IMR-90 (cell line): Measurements from ENCODE around the gene FAM83F. TPM values are rescaled to one million over a fixed set of nuclear protein-coding genes. Genes with fewer than 3 reads are reported as not detected.

Experiments
- ATAC-seq: fragments of 200-7000 bp; cut with Tn5 transposase; 2 replicates; pipeline ENCODE4 v1.9.1; 2020; ENCODE audit warnings: low read depth, mild to moderate bottlenecking, moderate library complexity
- BruUV-seq: library from RNA; stranded (reverse); fragments of 400-500 nt; replicated peaks from 2 replicates; lab custom pipeline; 2021; lab: Mats Ljungman, UMichigan
- CTCF ChIA-PET: fragments of 300-600 bp; formaldehyde crosslinking; extraction: SDS; loops from one replicate; lab custom pipeline; 2021; ENCODE audit warnings: antibody characterized with exemption; lab: Yijun Ruan, JAX
- POLR2A ChIA-PET: fragments of 300-600 bp; sonication (Branson Sonifier 250); formaldehyde crosslinking; loops from one replicate; lab custom pipeline; 2022; ENCODE audit warnings: antibody characterized with exemption; ENCODE audit not compliant: unreplicated experiment; lab: Charles Lee
- DNase-seq: peaks from one replicate; pipeline ENCODE4 v3.0.0; 2013
- H2AFZ ChIP-seq: replicated peaks from 2 replicates; pipeline ENCODE3; 2013; ENCODE audit warnings: low read length, mild to moderate bottlenecking; ENCODE audit not compliant: poor library complexity
- H2AK5ac ChIP-seq: 2 replicates; pipeline ENCODE4 v1.6.1; 2013; ENCODE audit warnings: low read depth, low read length, inconsistent platforms
- H2AK9ac ChIP-seq: replicated peaks from 2 replicates; pipeline ENCODE3; 2013; ENCODE audit warnings: mild to moderate bottlenecking, low read depth, low read length, moderate library complexity; ENCODE audit not compliant: poor library complexity
- H2BK120ac ChIP-seq: 2 replicates; pipeline ENCODE4 v1.6.1; 2013; ENCODE audit warnings: low read depth, low read length, inconsistent platforms
- H2BK15ac ChIP-seq: 3 replicates; pipeline ENCODE4 v1.6.1; 2013; ENCODE audit warnings: low read depth, low read length, inconsistent platforms
- H2BK20ac ChIP-seq: 2 replicates; pipeline ENCODE4 v1.6.1; 2013; ENCODE audit warnings: low read depth, mild to moderate bottlenecking, inconsistent platforms, low read length, moderate library complexity
- H2BK5ac ChIP-seq: 2 replicates; pipeline ENCODE4 v1.6.1; 2013; ENCODE audit warnings: mild to moderate bottlenecking, low read depth, low read length, inconsistent platforms; ENCODE audit not compliant: poor library complexity, severe bottlenecking
- H3K14ac ChIP-seq: replicated peaks from 2 replicates; pipeline ENCODE4 v1.6.1; 2013; ENCODE audit warnings: low read depth, low read length, inconsistent platforms
- H3K18ac ChIP-seq: 2 replicates; pipeline ENCODE4 v1.6.1; 2013; ENCODE audit warnings: low read depth, low read length, control low read depth
- H3K23ac ChIP-seq: 2 replicates; pipeline ENCODE4 v1.6.1; 2013; ENCODE audit warnings: low read depth, low read length, inconsistent platforms
- H3K27ac ChIP-seq: 2 replicates; pipeline ENCODE4 v1.5.1; 2013; ENCODE audit warnings: mild to moderate bottlenecking, control low read depth, low read length; ENCODE audit not compliant: insufficient read depth
- H3K27me3 ChIP-seq: 2 replicates; pipeline ENCODE4 v1.6.1; 2013; ENCODE audit warnings: low read length; ENCODE audit not compliant: control insufficient read depth, insufficient read depth
- H3K36me3 ChIP-seq: 2 replicates; pipeline ENCODE4 v1.6.1; 2013; ENCODE audit warnings: low read length, mixed read lengths; ENCODE audit not compliant: control insufficient read depth, insufficient read depth
- H3K4ac ChIP-seq: 2 replicates; pipeline ENCODE4 v1.6.1; 2013; ENCODE audit warnings: low read depth, low read length, inconsistent platforms
- H3K4me1 ChIP-seq: 2 replicates; pipeline ENCODE4 v1.6.1; 2013; ENCODE audit warnings: low read length, mixed read lengths; ENCODE audit not compliant: control insufficient read depth, insufficient read depth
- H3K4me2 ChIP-seq: 2 replicates; pipeline ENCODE4 v1.6.1; 2013; ENCODE audit warnings: low read depth, mild to moderate bottlenecking, control low read depth, low read length, moderate library complexity
- H3K4me3 ChIP-seq: 2 replicates; pipeline ENCODE4 v1.5.1; 2013; ENCODE audit warnings: low read depth, mild to moderate bottlenecking, control low read depth, low read length, moderate library complexity; ENCODE audit not compliant: insufficient read depth
- H3K56ac ChIP-seq: 2 replicates; pipeline ENCODE4 v1.6.1; 2013; ENCODE audit warnings: low read length, inconsistent platforms; ENCODE audit not compliant: insufficient read depth; ENCODE audit errors: extremely low read depth
- H3K79me1 ChIP-seq, 2 experiments: 2 replicates each; pipeline ENCODE4 v1.6.1; 2013; ENCODE audit warnings: low read length in 2 of 2, inconsistent platforms in 1 of 2, low read depth in 1 of 2
- H3K9ac ChIP-seq: 2 replicates; pipeline ENCODE4 v1.6.1; 2013; ENCODE audit warnings: low read depth, low read length, control low read depth
- H3K9me1 ChIP-seq: 2 replicates; pipeline ENCODE4 v1.6.1; 2013; ENCODE audit warnings: low read length, inconsistent platforms; ENCODE audit not compliant: insufficient read depth
- H3K9me3 ChIP-seq: 2 replicates; pipeline ENCODE4 v1.6.1; 2013; ENCODE audit warnings: low read length; ENCODE audit not compliant: control insufficient read depth, insufficient read depth
- H4K20me1 ChIP-seq: 2 replicates; pipeline ENCODE4 v1.6.1; 2013; ENCODE audit warnings: low read length, inconsistent platforms; ENCODE audit not compliant: insufficient read depth
- H4K5ac ChIP-seq: 2 replicates; pipeline ENCODE4 v1.6.1; 2013; ENCODE audit warnings: mild to moderate bottlenecking, low read depth, low read length, control low read depth
- H4K8ac ChIP-seq, 2 experiments: 2 replicates each; pipeline ENCODE4 v1.6.1; 2013; ENCODE audit warnings: low read depth in 2 of 2, low read length in 2 of 2, control low read depth in 1 of 2, inconsistent platforms in 1 of 2
- H4K91ac ChIP-seq: 2 replicates; pipeline ENCODE4 v1.6.1; 2013; ENCODE audit warnings: low read depth, low read length, inconsistent platforms; ENCODE audit not compliant: insufficient read depth
- BHLHE40 ChIP-seq: fragments of 150-350 bp; IDR thresholded peaks from 2 replicates; pipeline ENCODE4 v1.6.1; 2016; ENCODE audit warnings: mild to moderate bottlenecking, low read depth, low read length
- CEBPB ChIP-seq: IDR thresholded peaks from 2 replicates; pipeline ENCODE4 v1.6.1; 2012; ENCODE audit warnings: low read depth, low read length, improper control_type of control experiment
- CHD1 ChIP-seq: IDR thresholded peaks from 2 replicates; pipeline ENCODE4 v1.6.1; 2012; ENCODE audit warnings: low read depth, low read length, improper control_type of control experiment
- CTCF ChIP-seq: conservative IDR thresholded peaks from 2 replicates; pipeline ENCODE4 v1.5.1; 2012; ENCODE audit warnings: mild to moderate bottlenecking, low read depth, low read length, improper control_type of control experiment
- FOS ChIP-seq: fragments of 150-350 bp; IDR thresholded peaks from 2 replicates; pipeline ENCODE4 v1.6.1; 2016; ENCODE audit warnings: low read depth, low read length
- MAFK ChIP-seq: IDR thresholded peaks from 2 replicates; pipeline ENCODE4 v1.6.1; 2012; ENCODE audit warnings: low read depth, low read length, improper control_type of control experiment
- MAZ ChIP-seq: IDR thresholded peaks from 2 replicates; pipeline ENCODE4 v1.6.1; 2012; ENCODE audit warnings: low read depth, mild to moderate bottlenecking, low read length, improper control_type of control experiment, moderate library complexity, borderline replicate concordance
- MXI1 ChIP-seq: IDR thresholded peaks from 2 replicates; pipeline ENCODE4 v1.6.1; 2012; ENCODE audit warnings: low read depth, mild to moderate bottlenecking, low read length, moderate library complexity, borderline replicate concordance
- NFE2L2 ChIP-seq: fragments of 150-350 bp; IDR thresholded peaks from 2 replicates; pipeline ENCODE4 v1.6.1; 2016; ENCODE audit warnings: low read depth, mild to moderate bottlenecking, low read length
- POLR2A ChIP-seq: IDR thresholded peaks from 2 replicates; pipeline ENCODE4 v1.6.1; 2012; ENCODE audit warnings: mild to moderate bottlenecking, low read depth, low read length
- RAD21 ChIP-seq: IDR thresholded peaks from 2 replicates; pipeline ENCODE4 v1.6.1; 2012; ENCODE audit warnings: low read length, improper control_type of control experiment
- RCOR1 ChIP-seq: IDR thresholded peaks from 2 replicates; pipeline ENCODE4 v1.6.1; 2012; ENCODE audit warnings: mild to moderate bottlenecking, low read length, improper control_type of control experiment; ENCODE audit not compliant: insufficient replicate concordance
- RFX5 ChIP-seq: IDR thresholded peaks from 2 replicates; pipeline ENCODE4 v1.8.0; 2012; ENCODE audit warnings: low read depth, mild to moderate bottlenecking, low read length, moderate library complexity
- SMC3 ChIP-seq: fragments of 150-350 bp; IDR thresholded peaks from 2 replicates; pipeline ENCODE4 v1.6.1; 2016; ENCODE audit warnings: low read depth, mild to moderate bottlenecking, antibody characterized with exemption, low read length, moderate library complexity
- WGBS, 2 experiments: methylation state at CpG; one replicate each; pipeline versions ENCODE4 v1.1.5 to v1.1.7; 2013; ENCODE audit warnings: missing lambda C conversion rate in 2 of 2; ENCODE audit not compliant: insufficient read length in 1 of 2; ENCODE audit errors: extremely low coverage in 2 of 2; 5-methylcytosine and 5-hydroxymethylcytosine counted together
- dilution Hi-C: fragments of 300-500 bp; cut with HindIII; formaldehyde crosslinking; loops from one replicate; pipeline ENCODE4 v1.14.3; 2018; ENCODE audit warnings: low sequenced_read_pairs; ENCODE audit not compliant: unreplicated experiment
- in situ Hi-C: fragments of 300-500 bp; cut with MboI; formaldehyde crosslinking; loops from 3 replicates; pipeline ENCODE4 v1.14.3; 2019; ENCODE audit warnings: low sequenced_read_pairs, inconsistent platforms, mixed read lengths
- intact Hi-C: fragments of 100-400 bp; cut with micrococcal nuclease; formaldehyde crosslinking; loops from 2 replicates; pipeline ENCODE4 v1.10.0; 2022
- polyA plus RNA-seq, 3 experiments: library from polyadenylated mRNA; depleted of rRNA; stranded (reverse); fragments of >200 nt; gene quantifications; 2 replicates each; pipeline ENCODE4 v1.2.3, GENCODE V29; 2012; ENCODE audit warnings: low replicate concordance in 1 of 3
- total RNA-seq: library from RNA; depleted of rRNA; stranded (reverse); fragments of >200 nt; gene quantifications from 2 replicates; pipeline ENCODE4 v1.2.3, GENCODE V29; 2012
- TF ChIP-seq, protein P1 (sequence below): fragments of 150-350 bp; IDR thresholded peaks from 2 replicates; pipeline ENCODE4 v1.6.1; 2017; ENCODE audit warnings: mild to moderate bottlenecking, antibody characterized with exemption, low read length, low read depth
- TF ChIP-seq, protein P2 (sequence below): fragments of 150-350 bp; IDR thresholded peaks from 2 replicates; pipeline ENCODE4 v1.6.1; 2016; ENCODE audit warnings: low read depth, mild to moderate bottlenecking, low read length, moderate library complexity, borderline replicate concordance

FAM83F gene
- total and polyA plus RNA-seq, 2 of the 4 experiments (the other 2 are of a cell fraction): not detected

GRCh38 chr22:40020956-40021355, 26.2 kb downstream of the FAM83F start:
- Histone ChIP-seq H4K20me1 (no peaks in the 10 kb centered on the region), H4K5ac (no peak overlapping the region), H3K4ac (no peak overlapping the region), H3K23ac (no peak overlapping the region), H3K9me3 (no peaks in the 10 kb centered on the region), H2AK9ac (no peak overlapping the region), H2BK120ac (no peak overlapping the region), H3K36me3 (no peaks in the 10 kb centered on the region), H3K9me1 (peaks cover 3% of the 10 kb centered on the region; the same call in 1 of the 2 replicates), H3K79me1 (no peaks in the 10 kb centered on the region), H4K91ac (no peak overlapping the region), H2BK5ac (no peak overlapping the region), H2AK5ac (no peak overlapping the region), H3K4me2 (no peak overlapping the region), H3K27ac (no peak overlapping the region), H3K4me1 (no peaks in the 10 kb centered on the region), H3K4me3 (no peak overlapping the region), H2AFZ (no peak overlapping the region), H3K56ac (no peak overlapping the region), H4K8ac (no peak overlapping the region), H3K14ac (no peak overlapping the region), H3K9ac (no peak overlapping the region), H3K18ac (no peak overlapping the region), H2BK20ac (no peak overlapping the region), H2BK15ac (no peak overlapping the region), H3K27me3 (peaks cover 49% of the 10 kb centered on the region)
- TF ChIP-seq BHLHE40: no peak
- no peak for TF ChIP-seq MAFK
- TF ChIP-seq RFX5: no peak
- TF ChIP-seq RAD21: no peak
- no peak for TF ChIP-seq RCOR1
- TF ChIP-seq SMC3: no peak
- no peak for TF ChIP-seq CEBPB
- TF ChIP-seq MXI1: no peak
- TF ChIP-seq CHD1: no peak
- TF ChIP-seq NFE2L2: no peak
- no peak for TF ChIP-seq CTCF
- no peak for TF ChIP-seq POLR2A
- no peak for TF ChIP-seq MAZ
- TF ChIP-seq, protein P1, sequence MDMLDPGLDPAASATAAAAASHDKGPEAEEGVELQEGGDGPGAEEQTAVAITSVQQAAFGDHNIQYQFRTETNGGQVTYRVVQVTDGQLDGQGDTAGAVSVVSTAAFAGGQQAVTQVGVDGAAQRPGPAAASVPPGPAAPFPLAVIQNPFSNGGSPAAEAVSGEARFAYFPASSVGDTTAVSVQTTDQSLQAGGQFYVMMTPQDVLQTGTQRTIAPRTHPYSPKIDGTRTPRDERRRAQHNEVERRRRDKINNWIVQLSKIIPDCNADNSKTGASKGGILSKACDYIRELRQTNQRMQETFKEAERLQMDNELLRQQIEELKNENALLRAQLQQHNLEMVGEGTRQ: no peak
- TF ChIP-seq, protein P2, sequence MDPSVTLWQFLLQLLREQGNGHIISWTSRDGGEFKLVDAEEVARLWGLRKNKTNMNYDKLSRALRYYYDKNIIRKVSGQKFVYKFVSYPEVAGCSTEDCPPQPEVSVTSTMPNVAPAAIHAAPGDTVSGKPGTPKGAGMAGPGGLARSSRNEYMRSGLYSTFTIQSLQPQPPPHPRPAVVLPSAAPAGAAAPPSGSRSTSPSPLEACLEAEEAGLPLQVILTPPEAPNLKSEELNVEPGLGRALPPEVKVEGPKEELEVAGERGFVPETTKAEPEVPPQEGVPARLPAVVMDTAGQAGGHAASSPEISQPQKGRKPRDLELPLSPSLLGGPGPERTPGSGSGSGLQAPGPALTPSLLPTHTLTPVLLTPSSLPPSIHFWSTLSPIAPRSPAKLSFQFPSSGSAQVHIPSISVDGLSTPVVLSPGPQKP: no peak
- TF ChIP-seq FOS: no peak
- intact Hi-C loops (no loop called here), in situ Hi-C loops (no loop called here), dilution Hi-C loops (no loop called here)
- DNase-seq (no peak), ATAC-seq (no peak)
- ChIA-PET POLR2A (interaction anchor here (0.5 kb wide), 1 partner anchor 23 kb away, joined by 4 read pairs; no protein-coding TSS in a partner anchor), CTCF (interaction anchor here (0.6 kb wide), 2 partner anchors 327 to 483 kb away, joined by 3 read pairs; no protein-coding TSS in a partner anchor)
- 53% methylated on average over 3 of the region's 7 CpGs; no CpG with 5 or more reads in 1 of the 2 experiments for WGBS, 2 experiments
- BruUV-seq: no TSS peak
